AG04450 (cell line): ENCODE data around the gene SYT17. TPM values are rescaled to one million over a fixed set of nuclear protein-coding genes. Genes with fewer than 3 reads are reported as not detected.

Source experiments
- CTCF ChIA-PET: fragments of 300-600, 350-600 bp; formaldehyde crosslinking; extraction: SDS; loops from one replicate; lab custom pipeline; 2022; ENCODE audit warnings: antibody characterized with exemption, inconsistent platforms; lab: Charles Lee
- POLR2A ChIA-PET: fragments of 350-600 bp; formaldehyde crosslinking; extraction: SDS; loops from one replicate; lab custom pipeline; 2021; ENCODE audit warnings: antibody characterized with exemption, inconsistent platforms; lab: Yijun Ruan, JAX
- DNase-seq: peaks from one replicate; pipeline ENCODE4 v3.0.0-alpha.2; 2011; ENCODE audit warnings: low read depth, low spot score
- H3K27ac ChIP-seq: one replicate; pipeline ENCODE4 v1.5.1; 2012; ENCODE audit warnings: low read depth, low read length, control low read depth
- H3K27me3 ChIP-seq: one replicate; pipeline ENCODE4 v1.6.0; 2012; ENCODE audit warnings: low read length; ENCODE audit not compliant: control insufficient read depth, insufficient read depth
- H3K4me3 ChIP-seq: 2 replicates; pipeline ENCODE4 v1.5.1; 2011; ENCODE audit warnings: mild to moderate bottlenecking, low read depth, low read length, control low read depth
- H3K9me3 ChIP-seq: 2 replicates; pipeline ENCODE4 v1.5.1; 2012; ENCODE audit warnings: low read length; ENCODE audit not compliant: control insufficient read depth, insufficient read depth
- polyA plus RNA-seq: library from polyadenylated mRNA; depleted of rRNA; stranded (reverse); fragments of >200 nt; gene quantifications from 2 replicates; pipeline ENCODE4 v1.2.3, GENCODE V29; 2011
- TF ChIP-seq, protein P1 (sequence below): IDR thresholded peaks from 2 replicates; pipeline ENCODE4 v1.5.1; 2011; ENCODE audit warnings: low read depth, low read length, control low read depth, inconsistent platforms

SYT17 gene
- polyA plus RNA-seq, 1 experiment = 0.27 TPM

DNA sequence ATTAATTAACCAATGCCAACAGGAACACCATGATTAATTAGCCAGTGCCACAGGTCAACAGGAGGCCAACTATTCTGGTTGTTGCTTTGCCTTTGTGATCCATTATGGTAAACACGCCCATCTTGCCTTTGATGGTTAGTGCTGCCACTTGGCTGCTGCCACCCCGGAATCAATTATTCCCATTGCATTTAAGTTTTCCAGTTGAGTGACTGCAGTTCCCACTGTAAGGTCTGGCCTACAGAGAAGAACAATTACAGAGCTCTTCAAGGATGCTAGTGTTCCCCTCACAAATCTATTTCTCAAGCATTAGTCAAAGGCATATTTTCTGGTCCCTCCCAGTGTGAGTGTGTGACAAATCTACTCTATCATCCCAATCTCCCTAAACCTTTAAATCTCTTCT is 110.4 kb downstream of the SYT17 start:
- ChIA-PET POLR2A (no interaction called here), CTCF (no interaction called here)
- H3K9me3 ChIP-seq = no peaks in the 10 kb centered on the region; the same call in 1 of the 2 replicates
- no peak overlapping the region for H3K27ac ChIP-seq
- DNase-seq = no peak
- no peak overlapping the region for H3K4me3 ChIP-seq
- no peaks in the 10 kb centered on the region for H3K27me3 ChIP-seq
- TF ChIP-seq, protein P1, sequence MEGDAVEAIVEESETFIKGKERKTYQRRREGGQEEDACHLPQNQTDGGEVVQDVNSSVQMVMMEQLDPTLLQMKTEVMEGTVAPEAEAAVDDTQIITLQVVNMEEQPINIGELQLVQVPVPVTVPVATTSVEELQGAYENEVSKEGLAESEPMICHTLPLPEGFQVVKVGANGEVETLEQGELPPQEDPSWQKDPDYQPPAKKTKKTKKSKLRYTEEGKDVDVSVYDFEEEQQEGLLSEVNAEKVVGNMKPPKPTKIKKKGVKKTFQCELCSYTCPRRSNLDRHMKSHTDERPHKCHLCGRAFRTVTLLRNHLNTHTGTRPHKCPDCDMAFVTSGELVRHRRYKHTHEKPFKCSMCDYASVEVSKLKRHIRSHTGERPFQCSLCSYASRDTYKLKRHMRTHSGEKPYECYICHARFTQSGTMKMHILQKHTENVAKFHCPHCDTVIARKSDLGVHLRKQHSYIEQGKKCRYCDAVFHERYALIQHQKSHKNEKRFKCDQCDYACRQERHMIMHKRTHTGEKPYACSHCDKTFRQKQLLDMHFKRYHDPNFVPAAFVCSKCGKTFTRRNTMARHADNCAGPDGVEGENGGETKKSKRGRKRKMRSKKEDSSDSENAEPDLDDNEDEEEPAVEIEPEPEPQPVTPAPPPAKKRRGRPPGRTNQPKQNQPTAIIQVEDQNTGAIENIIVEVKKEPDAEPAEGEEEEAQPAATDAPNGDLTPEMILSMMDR = no peak

DNA sequence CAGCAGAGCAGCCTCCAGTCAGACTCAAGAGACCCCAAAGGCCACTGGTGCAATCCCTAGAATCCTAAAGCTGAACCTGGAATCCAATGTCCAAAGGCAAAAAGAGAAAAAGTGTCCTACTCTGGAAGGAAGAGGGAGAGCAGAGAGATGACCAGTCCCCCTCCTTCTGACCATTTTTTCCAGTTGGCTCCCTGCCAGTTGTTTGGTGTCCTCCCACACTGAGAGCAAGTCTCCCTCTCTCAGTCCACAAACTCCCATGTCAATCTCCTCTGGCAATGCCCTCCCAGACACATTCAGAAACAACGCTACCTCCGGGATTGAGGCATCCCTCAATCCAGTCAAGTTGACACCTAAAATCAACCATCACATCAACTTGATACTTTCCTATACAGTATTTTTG is 113.2 kb downstream of the SYT17 start:
- H3K4me3 ChIP-seq = no peak overlapping the region
- TF ChIP-seq, protein P1 = no peak
- DNase-seq = no peak
- H3K9me3 ChIP-seq = no peaks in the 10 kb centered on the region; the same call in 1 of the 2 replicates
- POLR2A ChIA-PET = no interaction called here
- CTCF ChIA-PET = interaction anchor here (0.7 kb wide), 1 partner anchor 20 kb away, joined by 3 read pairs; no protein-coding TSS in a partner anchor
- no peaks in the 10 kb centered on the region for H3K27me3 ChIP-seq
- no peak overlapping the region for H3K27ac ChIP-seq

DNA sequence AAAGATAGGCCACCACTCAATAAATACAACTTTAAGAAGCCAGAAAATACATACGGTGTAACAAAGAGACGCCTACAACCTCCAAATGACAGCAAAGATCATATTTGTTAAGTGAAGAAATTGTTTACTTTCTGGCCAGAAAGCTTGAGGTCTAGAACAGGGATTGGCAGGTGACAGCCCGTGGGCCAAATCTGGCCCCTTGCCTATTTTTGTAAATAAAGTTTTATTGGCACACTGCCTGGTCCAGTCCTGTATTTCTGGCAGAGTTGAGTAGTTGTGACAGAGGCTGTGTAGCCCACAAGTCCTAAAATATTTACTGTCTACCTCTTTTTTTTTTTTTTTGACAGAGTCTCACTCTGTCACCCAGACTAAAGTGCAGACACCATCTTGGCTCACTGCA is 114.1 kb downstream of the SYT17 start:
- no peak for DNase-seq
- no peaks in the 10 kb centered on the region for H3K27me3 ChIP-seq
- CTCF ChIA-PET = no interaction called here
- TF ChIP-seq, protein P1 = no peak
- no peak overlapping the region for H3K4me3 ChIP-seq
- POLR2A ChIA-PET = no interaction called here
- no peak overlapping the region for H3K27ac ChIP-seq
- no peaks in the 10 kb centered on the region; the same call in 1 of the 2 replicates for H3K9me3 ChIP-seq

DNA sequence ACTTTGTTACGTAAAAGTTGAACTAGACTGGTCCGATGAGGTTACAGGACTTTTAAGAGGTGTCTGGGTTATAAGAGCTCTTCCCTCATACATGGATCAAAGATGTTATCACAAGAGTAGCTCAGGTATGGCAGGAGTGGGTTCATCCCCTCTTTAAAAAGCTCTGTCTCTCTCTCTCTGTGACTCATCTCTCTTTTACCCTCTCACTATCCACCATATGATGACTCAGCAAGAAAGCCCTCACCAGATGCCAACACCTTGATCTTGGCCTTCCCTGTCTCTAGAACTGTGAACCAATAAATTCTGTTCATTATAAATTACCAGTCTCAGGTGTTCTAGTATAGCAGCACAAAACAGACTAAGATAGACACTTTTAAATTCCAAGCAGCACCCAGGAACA is 115.6 kb downstream of the SYT17 start:
- TF ChIP-seq, protein P1 = no peak
- POLR2A ChIA-PET = no interaction called here

DNA sequence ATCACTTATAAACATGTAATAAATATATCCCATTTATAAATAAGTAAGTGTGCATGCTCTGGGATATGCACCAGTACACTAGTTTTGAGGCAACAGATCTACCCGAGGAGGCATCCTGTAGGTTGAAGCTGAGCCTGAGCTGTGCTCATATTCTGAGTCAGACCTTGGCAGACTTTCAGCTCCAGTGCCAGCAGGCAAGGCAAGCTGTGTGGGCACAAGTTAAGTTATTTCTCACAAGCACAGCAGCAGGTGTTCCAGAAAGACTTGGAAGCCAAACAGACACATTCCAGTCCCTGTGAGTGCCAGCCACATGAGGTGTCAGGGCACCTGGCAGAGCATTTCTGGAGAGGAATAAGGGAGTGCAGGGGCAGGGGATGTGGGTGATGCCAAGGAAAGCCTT is 116.2 kb downstream of the SYT17 start:
- POLR2A ChIA-PET = no interaction called here

More for the DNA sequence above, 115.6 kb downstream of the SYT17 start:
- CTCF ChIA-PET = no interaction called here
- Histone ChIP-seq H3K27me3 (no peaks in the 10 kb centered on the region), H3K27ac (no peak overlapping the region), H3K4me3 (no peak overlapping the region), H3K9me3 (no peaks in the 10 kb centered on the region; the same call in 1 of the 2 replicates)
- no peak for DNase-seq

More for the DNA sequence above, 116.2 kb downstream of the SYT17 start:
- H3K4me3 ChIP-seq = no peak overlapping the region
- H3K9me3 ChIP-seq = no peaks in the 10 kb centered on the region; the same call in 1 of the 2 replicates
- CTCF ChIA-PET = no interaction called here
- no peak overlapping the region for H3K27ac ChIP-seq
- TF ChIP-seq, protein P1 = no peak
- H3K27me3 ChIP-seq = no peaks in the 10 kb centered on the region
- DNase-seq = no peak
